Central memory CD8-positive, alpha-beta T cell (primary cell): ENCODE measurements around the gene GDF9.

Source experiments
- ATAC-seq: fragments of 150-1000 bp; cut with Tn5 transposase; replicated peaks from 2 replicates; pipeline ENCODE4 v1.10.0; 2022; ENCODE audit warnings: mild to moderate bottlenecking, moderate FRiP score, moderate number of reproducible peaks; ENCODE audit not compliant: poor library complexity, severe bottlenecking; ENCODE audit errors: extremely low read depth
- DNase-seq, 2 donors: peaks; one replicate each; pipeline ENCODE4 v3.0.0; 2021; ENCODE audit warnings: low spot score in 2 of 2
- H3K27ac Mint-ChIP-seq: one replicate; pipeline ENCODE4 v1.8.0; 2022; ENCODE audit warnings: low read depth, mild to moderate bottlenecking, moderate library complexity, mixed read lengths
- H3K27me3 Mint-ChIP-seq: one replicate; pipeline ENCODE4 v1.8.0; 2022; ENCODE audit warnings: mixed read lengths
- H3K36me3 Mint-ChIP-seq: one replicate; pipeline ENCODE4 v1.8.0; 2022; ENCODE audit warnings: mild to moderate bottlenecking, moderate library complexity, mixed read lengths; ENCODE audit not compliant: insufficient read depth
- H3K4me1 Mint-ChIP-seq: one replicate; pipeline ENCODE4 v1.8.0; 2022; ENCODE audit warnings: mixed read lengths
- H3K4me3 Mint-ChIP-seq: one replicate; pipeline ENCODE4 v1.8.0; 2022; ENCODE audit warnings: mild to moderate bottlenecking, moderate library complexity, mixed read lengths
- H3K9me3 Mint-ChIP-seq: one replicate; pipeline ENCODE4 v1.8.0; 2022; ENCODE audit warnings: mixed read lengths

GDF9 gene

GRCh38 chr5:132828846-132829494, 37.3 kb downstream of the GDF9 start:
- Mint-ChIP-seq H3K4me3 (peak overlapping the region; percentile 83), H3K27ac (peak overlapping the region; percentile 1), H3K27me3 (peaks cover 45% of the 10 kb centered on the region)

GRCh38 chr5:132827943-132828673, 38.2 kb downstream of the GDF9 start:
- no peak overlapping the region for H3K4me3 Mint-ChIP-seq

More at GRCh38 chr5:132828846-132829494, 37.3 kb downstream of the GDF9 start:
- ATAC-seq (no peak), DNase-seq (no peak)
- peaks cover 5% of the 10 kb centered on the region for H3K36me3 Mint-ChIP-seq
- H3K4me1 Mint-ChIP-seq = peaks cover 17% of the 10 kb centered on the region
- no peaks in the 10 kb centered on the region for H3K9me3 Mint-ChIP-seq

GRCh38 chr5:132826424-132827082, 39.7 kb downstream of the GDF9 start:
- Mint-ChIP-seq H3K27ac (no peak overlapping the region), H3K36me3 (peaks cover 3% of the 10 kb centered on the region), H3K4me3 (no peak overlapping the region), H3K9me3 (no peaks in the 10 kb centered on the region), H3K4me1 (peaks cover 17% of the 10 kb centered on the region), H3K27me3 (peaks cover 50% of the 10 kb centered on the region)
- ATAC-seq (no peak), DNase-seq (no peak)

More at GRCh38 chr5:132827943-132828673, 38.2 kb downstream of the GDF9 start:
- ATAC-seq = no peak
- Mint-ChIP-seq H3K9me3 (no peaks in the 10 kb centered on the region), H3K36me3 (peaks cover 5% of the 10 kb centered on the region), H3K27ac (no peak overlapping the region), H3K27me3 (peaks cover 52% of the 10 kb centered on the region), H3K4me1 (peaks cover 17% of the 10 kb centered on the region)
- no peak for DNase-seq

GRCh38 chr5:132825834-132826391, 40.4 kb downstream of the GDF9 start:
- ATAC-seq = no peak
- no peaks in the 10 kb centered on the region for H3K9me3 Mint-ChIP-seq
- peaks cover 3% of the 10 kb centered on the region for H3K36me3 Mint-ChIP-seq
- peaks cover 11% of the 10 kb centered on the region for H3K4me1 Mint-ChIP-seq
- no peak overlapping the region for H3K4me3 Mint-ChIP-seq
- no peak overlapping the region for H3K27ac Mint-ChIP-seq
- peaks cover 44% of the 10 kb centered on the region for H3K27me3 Mint-ChIP-seq
- DNase-seq = no peak

- Mint-ChIP-seq H3K27ac (no peak overlapping the region), H3K9me3 (no peaks in the 10 kb centered on the region), H3K4me3 (no peak overlapping the region), H3K4me1 (peaks cover 13% of the 10 kb centered on the region), H3K36me3 (peaks cover 5% of the 10 kb centered on the region), H3K27me3 (peaks cover 47% of the 10 kb centered on the region)
- DNase-seq = no peak
- no peak for ATAC-seq
These were observed 41.0 kb downstream of the GDF9 start for GRCh38 chr5:132825033-132825833.

GRCh38 chr5:132824426-132824825, 41.8 kb downstream of the GDF9 start:
- DNase-seq = no peak
- Mint-ChIP-seq H3K27ac (no peak overlapping the region), H3K4me1 (peaks cover 10% of the 10 kb centered on the region), H3K36me3 (peaks cover 2% of the 10 kb centered on the region), H3K9me3 (no peaks in the 10 kb centered on the region), H3K4me3 (no peak overlapping the region), H3K27me3 (peaks cover 53% of the 10 kb centered on the region)
- no peak for ATAC-seq

GRCh38 chr5:132823481-132824050, 42.7 kb downstream of the GDF9 start:
- Mint-ChIP-seq H3K4me1 (peaks cover 6% of the 10 kb centered on the region), H3K27me3 (peaks cover 59% of the 10 kb centered on the region), H3K36me3 (peaks cover 2% of the 10 kb centered on the region), H3K27ac (no peak overlapping the region), H3K9me3 (no peaks in the 10 kb centered on the region), H3K4me3 (no peak overlapping the region)
- ATAC-seq = no peak
- no peak for DNase-seq

- ATAC-seq = no peak
- H3K27me3 Mint-ChIP-seq = peaks cover 55% of the 10 kb centered on the region
- H3K27ac Mint-ChIP-seq = no peak overlapping the region
- H3K9me3 Mint-ChIP-seq = no peaks in the 10 kb centered on the region
- DNase-seq = no peak
- H3K36me3 Mint-ChIP-seq = peaks cover 2% of the 10 kb centered on the region
- H3K4me3 Mint-ChIP-seq = no peak overlapping the region
- peaks cover 6% of the 10 kb centered on the region for H3K4me1 Mint-ChIP-seq
These were observed 43.4 kb downstream of the GDF9 start for GRCh38 chr5:132822650-132823480.

- peaks cover 6% of the 10 kb centered on the region for H3K4me1 Mint-ChIP-seq
- ATAC-seq (no peak), DNase-seq (no peak)
- H3K4me3 Mint-ChIP-seq = no peak overlapping the region
- H3K36me3 Mint-ChIP-seq = peaks cover 4% of the 10 kb centered on the region
- no peaks in the 10 kb centered on the region for H3K9me3 Mint-ChIP-seq
- H3K27ac Mint-ChIP-seq = no peak overlapping the region
- peaks cover 44% of the 10 kb centered on the region for H3K27me3 Mint-ChIP-seq
These were observed 44.5 kb downstream of the GDF9 start for GRCh38 chr5:132821791-132822190.

- Mint-ChIP-seq H3K36me3 (peaks cover 4% of the 10 kb centered on the region), H3K4me3 (no peak overlapping the region), H3K4me1 (peaks cover 6% of the 10 kb centered on the region), H3K27me3 (peaks cover 40% of the 10 kb centered on the region), H3K27ac (no peak overlapping the region), H3K9me3 (no peaks in the 10 kb centered on the region)
- ATAC-seq = no peak
- no peak for DNase-seq
These were observed 44.9 kb downstream of the GDF9 start for GRCh38 chr5:132821350-132821749.

GRCh38 chr5:132820162-132820754, 46.0 kb downstream of the GDF9 start:
- Mint-ChIP-seq H3K27me3 (peaks cover 35% of the 10 kb centered on the region), H3K4me1 (peaks cover 6% of the 10 kb centered on the region), H3K4me3 (no peak overlapping the region), H3K9me3 (no peaks in the 10 kb centered on the region), H3K27ac (no peak overlapping the region), H3K36me3 (peaks cover 4% of the 10 kb centered on the region)
- ATAC-seq (peak; percentile 78), DNase-seq (peak; percentile 75 to 87)
